ENCODE results near the gene ZNF778.
"Not testable (repeated sequence)": the region's sequence is repeated elsewhere in the genome, so short reads cannot be mapped to it uniquely, and the experiment has no call there.

Gene ZNF778

DNA sequence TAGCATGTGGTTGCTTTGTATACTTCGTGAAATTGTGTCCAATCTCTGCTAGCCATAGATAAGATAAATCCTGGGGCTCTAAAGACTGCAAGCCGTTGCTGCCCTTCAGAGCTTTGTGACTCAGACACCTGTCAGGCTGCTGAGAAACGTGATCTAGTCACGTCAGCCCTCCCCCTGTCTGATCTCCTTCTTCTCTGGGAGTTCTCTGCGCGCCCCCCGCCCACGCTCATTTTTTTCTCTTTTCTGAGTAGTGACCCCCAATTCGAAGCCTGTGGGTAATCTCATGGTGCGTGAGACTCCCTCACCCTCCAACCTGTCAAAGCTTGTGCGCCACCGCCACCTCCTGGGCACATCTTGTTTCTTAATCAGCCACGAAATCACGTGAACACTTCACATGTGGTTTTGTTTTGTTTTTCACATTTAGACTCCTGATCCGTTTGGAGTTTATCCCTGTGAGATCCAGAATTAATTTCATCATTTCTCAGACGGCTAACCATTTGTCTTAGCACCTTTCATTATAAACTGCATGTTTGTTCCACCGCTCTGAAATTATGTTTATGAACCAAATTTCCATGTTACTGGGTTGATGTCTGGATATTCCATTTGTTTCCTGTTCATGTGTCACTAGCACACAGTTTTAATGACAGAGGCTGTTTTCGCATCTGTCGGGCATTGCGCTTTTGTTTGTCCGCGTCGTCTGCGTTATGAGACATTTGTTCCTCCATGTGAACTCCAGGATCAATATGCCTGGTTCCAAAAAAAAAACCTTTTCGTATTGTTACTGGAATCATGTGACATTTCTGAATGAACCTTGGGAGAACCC is 977 bp upstream of the ZNF778 start:
- peak; percentile 58 to 69 for DNase-seq (ENCODE audit: low read depth in 2 of 2)

DNA sequence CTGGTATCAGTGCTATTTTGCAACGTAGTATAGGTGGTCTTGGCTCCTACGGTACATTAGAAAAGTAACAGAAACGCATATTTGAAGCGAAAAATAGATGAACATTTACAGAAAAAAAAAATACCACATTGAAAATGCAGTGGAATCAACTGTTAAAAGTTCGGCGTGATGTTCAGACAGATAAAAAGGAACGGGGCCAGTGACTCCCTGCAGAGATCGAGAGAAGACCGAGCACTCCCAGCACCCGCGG is 440 bp upstream of the ZNF778 start:
- DNase-seq (ENCODE audit: low read depth in 2 of 2): no peak

DNA sequence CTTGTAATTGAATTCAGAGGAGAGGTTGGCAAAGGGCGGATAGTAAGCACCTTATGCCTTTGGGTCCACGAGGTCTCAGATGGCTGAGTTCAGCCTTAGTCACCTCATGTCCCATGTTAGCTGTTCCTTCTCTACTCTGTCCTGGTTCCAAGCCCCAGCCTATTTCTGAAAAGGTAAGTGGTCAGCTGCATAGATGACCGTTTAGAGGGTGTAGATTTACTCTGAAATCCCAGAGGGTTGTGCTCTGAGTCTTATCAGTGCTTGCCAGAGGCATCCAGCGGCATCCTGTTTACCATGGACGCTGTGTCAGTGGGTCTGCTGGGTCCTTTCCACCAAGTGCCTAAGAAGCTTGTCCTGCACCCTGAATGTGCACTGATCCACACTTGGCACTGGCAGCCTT is 1.9 kb downstream of the ZNF778 start:
- no peak for DNase-seq (ENCODE audit: low read depth in 2 of 2)

DNA sequence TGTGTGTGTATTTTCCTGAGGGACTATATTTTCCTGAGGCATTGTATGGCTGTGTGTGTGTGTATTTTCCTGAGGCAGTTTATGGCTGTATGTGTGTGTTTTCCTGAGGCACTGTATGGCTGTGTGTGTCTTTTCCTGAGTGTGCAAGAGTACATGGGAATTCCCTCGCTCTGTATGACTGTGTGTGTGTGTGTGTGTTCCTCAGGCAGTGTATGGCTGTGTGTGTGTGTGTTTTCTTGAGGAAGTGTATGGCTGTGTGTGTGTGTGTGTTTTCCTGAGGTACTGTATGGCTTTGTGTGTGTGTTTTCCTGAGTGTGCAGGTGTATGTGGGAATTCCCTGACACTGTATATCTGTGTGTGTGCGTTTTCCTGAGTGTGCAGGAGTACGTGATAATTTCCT is 4.1 kb downstream of the ZNF778 start:
- no peak for DNase-seq (ENCODE audit: low read depth in 2 of 2)

DNA sequence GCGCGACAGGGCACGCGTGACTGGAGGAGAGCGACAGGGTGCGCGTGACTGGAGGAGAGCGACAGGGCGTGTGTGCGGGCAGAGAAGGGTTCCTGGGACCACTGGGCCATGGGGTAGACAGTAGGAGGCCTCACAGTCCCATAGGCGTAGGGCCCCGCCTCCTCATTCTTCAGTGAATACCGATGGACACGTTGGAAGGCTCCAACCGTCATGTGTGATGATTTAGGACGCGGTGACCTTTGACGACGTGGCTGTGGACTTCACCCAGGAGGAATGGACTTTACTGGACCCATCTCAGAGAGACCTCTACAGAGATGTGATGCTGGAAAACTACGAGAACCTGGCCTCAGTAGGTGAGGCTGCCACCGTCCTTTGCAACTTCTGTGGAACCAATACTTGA is 5.4 kb downstream of the ZNF778 start:
- DNase-seq (ENCODE audit: low read depth in 2 of 2): no peak

DNA sequence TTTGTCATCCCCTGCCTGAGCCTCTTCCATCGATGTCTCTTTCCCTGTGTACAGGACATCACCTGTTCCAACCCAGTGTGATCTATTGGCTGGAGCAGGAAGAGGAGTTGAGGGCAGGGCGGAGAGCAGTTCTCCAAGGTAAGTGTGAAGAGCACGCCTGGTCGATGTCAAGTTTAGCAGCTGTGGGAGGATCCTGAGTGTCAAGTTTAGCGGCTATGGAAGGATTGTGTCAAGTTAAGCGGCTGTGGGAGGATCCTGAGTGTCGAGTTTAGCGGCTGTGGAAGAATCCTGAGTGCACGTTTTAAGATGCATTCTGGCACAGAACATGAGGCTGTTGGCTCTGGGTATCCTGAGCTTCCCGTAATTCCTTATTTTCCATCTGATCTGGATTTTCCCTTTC is 7.2 kb downstream of the ZNF778 start:
- DNase-seq (ENCODE audit: low read depth in 2 of 2): no peak

DNA sequence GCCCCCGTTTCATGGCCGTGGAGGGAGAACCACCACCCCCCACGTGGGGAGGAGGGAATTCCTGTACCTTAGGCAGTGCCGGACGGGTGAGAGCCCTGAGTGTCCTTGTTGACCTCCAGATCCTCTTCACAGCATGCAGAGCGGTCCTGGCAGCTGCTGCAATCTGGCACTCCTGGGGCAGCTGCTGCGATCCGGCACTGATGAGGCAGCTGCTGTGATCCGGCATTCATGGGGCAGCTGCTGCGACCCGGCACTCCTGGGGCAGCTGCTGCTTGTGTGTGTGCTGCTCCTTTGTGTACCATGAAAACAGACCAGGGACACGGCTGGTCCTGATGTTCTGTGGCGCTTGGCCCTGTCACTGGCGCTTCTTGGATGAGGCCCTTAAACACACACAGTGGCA is 12.8 kb downstream of the ZNF778 start:
- no peak for DNase-seq (ENCODE audit: low read depth in 2 of 2)

DNA sequence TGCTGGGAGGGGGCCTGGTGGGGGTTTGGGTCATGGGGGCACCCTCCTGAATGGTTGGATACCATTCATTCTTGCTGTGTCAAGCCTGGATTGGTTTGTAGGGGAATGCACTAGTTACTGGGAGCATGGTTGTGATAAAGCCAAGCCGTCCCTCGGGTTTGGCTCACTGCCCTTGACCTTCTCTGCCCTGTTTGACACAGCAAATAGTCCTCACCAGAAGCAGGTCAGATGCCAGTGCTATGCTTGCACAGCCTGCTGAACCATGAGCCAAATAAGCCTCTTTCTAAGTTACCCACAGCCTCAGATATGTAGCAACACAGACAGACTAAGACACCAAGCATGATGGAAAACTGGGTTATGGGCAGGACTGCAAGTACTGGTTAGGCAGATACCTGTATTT is 14.6 kb downstream of the ZNF778 start:
- no peak for DNase-seq (ENCODE audit: low read depth in 2 of 2)

DNA sequence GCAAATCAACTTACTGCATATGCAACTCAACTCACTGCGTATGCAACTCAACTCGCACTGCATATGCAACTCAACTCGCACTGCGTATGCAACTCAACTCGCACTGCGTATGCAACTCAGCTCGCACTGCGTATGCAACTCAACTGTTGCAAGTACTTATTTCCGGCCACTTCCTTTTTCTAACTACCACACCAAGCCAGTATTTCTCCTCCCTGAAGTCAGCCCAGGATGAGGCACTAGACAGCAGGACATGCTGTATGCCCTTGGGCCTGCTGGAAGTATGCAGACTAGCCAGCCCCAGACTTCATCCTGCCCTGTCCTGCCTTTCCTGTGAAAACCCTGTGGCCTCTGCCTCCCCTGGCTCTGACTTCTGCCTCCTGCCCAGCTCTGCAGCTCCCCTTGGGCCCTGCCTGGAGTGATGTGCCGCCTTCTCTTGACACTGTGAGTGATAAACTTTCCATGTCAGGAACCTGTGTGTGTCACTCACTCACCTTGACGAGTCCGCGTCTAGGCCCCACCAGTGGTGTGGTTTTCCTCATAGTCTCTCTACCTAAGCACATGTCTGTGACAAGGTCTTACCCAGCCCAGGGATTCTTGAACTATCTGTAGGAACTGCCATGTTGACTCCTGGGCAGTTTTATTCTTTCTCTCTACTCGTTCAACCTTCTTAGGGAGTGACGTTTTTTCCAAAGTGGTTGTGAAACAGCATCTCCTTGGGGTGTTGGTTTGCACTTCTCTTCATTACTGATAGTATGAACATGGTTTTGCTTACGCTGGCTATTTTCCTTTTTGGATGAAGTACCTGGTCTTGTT is 16.4 kb downstream of the ZNF778 start:
- DNase-seq (ENCODE audit: low read depth in 2 of 2): no peak

DNA sequence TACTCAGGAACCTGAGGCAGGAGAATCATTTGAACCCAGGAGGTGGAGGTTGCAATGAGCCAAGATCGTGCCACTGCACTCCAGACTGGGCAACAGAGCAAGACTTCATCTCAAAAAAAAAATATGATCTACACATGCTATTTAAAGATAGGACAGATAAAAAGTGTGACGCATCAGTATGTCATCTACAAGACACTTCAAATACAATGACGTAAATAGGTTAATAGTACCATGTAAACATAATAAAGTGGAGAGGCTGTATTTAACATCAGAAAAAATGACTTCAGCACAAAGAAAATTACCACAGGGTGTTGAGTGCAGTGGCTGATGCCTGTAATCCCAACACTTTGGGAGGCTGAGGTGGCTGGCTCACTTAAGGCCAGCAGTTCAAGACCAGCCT is 20.2 kb downstream of the ZNF778 start:
- DNase-seq (ENCODE audit: low read depth in 2 of 2): no peak

DNA sequence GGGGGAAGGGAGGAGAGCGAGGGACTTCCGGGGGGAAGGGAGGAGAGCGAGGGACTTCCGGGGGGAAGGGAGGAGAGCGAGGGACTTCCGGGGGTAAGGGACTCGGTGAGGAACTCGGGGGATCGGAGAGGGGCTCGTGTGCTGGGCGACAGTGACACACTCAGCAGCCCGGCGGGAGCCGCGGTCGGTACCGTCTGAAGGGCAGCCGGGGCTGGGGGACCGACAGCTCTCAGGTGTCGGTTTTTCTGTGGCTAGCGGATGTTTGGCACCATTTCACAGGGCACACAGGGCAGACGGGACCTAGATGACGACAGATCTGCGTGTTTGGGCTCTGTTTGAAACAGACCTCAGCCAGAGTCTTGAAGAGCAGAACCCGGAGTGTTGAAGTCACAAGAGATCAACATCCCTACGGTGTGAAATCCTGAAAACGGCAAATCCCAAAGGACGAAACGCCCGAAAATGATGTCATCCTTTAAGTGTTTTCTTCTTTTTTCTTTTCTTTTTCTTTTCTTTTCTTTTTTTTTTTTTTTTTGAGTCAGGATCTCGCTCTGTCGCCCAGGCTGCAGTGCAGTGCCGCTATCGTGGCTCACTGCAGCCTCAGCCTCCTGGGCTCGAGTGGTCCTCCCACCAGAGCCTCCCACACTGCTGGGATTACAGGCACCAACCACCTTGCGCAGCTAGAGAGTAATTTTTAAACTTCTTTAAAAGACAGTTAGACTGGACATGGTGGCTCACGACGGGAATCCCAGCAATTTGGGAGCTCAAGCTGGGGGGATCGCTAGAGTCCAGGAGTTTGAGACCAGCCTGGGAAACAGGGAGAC is 23.9 kb downstream of the ZNF778 start:
- peak; percentile 55 to 62 for DNase-seq (ENCODE audit: low read depth in 2 of 2)

DNA sequence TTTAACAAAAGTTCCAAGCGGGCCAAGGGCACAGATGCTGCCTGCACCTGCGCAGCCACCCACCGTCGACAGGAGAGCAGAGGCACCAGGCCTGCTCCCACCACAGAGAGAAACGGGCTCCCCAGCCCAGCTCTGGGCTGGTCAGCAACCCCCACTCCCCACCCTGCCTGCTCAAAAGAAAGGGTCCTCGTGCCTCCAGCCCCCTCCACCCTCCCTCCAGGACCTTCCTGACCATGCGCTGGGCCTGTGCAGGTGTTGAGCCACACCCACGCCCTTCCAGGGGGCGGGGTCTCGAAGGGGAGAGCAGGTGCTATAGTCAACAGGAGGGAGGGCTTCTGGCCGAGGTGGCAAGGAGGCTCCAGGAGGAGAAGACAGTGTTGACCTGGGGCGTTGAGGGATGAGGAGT is 25.3 kb downstream of the ZNF778 start:
- no peak for DNase-seq (ENCODE audit: low read depth in 2 of 2)

DNA sequence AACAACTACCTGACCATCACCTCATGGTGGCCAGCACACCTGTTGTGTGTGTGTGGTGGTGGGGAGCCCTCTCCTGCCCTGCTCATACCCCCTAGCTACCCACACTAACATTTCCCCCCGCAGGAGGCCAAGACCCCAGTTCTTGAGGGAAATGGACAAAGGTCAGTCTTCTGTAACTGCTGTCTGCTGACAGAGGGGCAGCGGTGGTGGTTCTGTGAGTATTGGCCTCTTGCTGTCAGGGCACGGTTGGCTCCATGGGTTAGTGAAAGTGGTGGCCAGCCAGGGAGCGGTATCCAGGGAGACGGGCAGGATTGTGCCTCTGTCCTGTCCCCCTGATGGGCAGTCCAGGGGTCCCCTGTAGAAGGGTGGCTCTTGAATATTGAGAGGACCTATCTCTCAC is 26.2 kb downstream of the ZNF778 start:
- DNase-seq (ENCODE audit: low read depth in 2 of 2): no peak

DNA sequence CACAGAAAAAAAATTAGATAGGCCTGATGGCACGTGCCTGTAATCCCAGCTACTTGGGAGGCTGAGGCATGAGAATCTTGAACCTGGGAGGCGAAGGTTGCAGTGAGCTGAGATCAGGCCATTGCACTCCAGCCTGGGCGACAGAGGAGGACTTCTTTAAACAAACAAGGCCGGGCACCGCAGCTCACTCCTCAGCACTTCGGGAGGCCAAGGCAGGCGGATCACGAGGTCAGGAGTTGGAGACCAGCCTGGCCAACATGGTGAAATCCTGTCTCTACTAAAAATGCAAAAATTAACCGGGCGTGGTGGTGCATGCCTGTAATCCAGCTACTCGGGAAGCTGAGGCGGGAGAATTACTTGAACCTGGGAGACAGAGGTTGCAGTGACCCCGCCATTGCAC is 26.8 kb downstream of the ZNF778 start:
- DNase-seq (ENCODE audit: low read depth in 2 of 2): not testable (repeated sequence)

DNA sequence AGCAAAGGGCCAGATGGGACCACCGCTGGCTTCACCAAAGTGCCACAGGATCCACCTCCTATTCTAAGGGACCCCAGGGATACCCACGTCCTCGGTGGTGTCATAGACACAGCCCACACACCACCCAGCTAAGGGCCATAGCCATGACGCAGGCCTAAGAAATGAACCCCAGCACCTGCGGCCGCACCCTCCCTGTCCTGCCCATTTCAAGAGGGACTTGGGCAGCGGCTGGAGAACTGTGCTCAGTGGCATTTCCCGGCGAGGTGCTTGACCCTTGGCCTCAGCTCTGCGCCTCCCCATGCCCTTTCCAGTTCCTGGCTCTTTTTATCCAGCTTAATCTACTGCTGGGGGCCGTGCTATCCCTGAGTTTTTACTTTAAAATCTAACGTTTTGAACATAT is 27.3 kb downstream of the ZNF778 start:
- DNase-seq (ENCODE audit: low read depth in 2 of 2): no peak

DNA sequence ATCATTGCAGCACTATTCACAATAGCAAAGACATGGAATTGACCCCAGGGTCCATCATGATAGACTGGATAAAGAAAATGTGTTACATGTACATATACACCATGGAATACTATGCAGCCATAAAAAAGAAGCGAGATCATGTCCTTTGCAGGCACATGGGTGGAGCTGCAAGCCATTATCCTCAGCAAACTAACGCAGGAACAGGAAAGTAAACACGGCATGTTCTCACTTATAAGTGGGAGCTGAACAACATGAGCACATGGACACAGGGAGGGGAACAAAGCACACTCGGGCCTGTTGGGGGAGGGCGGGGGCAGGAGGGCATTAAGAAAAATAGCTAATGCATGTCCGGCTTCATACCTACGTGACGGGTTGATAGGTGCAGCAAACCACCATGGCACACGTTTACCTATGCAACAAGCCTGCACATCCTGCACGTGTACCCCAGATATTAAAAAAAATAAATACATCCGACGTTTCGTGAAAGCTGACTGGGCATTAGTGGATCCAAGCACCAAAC is 28.9 kb downstream of the ZNF778 start:
- DNase-seq (ENCODE audit: low read depth in 2 of 2): no peak

DNA sequence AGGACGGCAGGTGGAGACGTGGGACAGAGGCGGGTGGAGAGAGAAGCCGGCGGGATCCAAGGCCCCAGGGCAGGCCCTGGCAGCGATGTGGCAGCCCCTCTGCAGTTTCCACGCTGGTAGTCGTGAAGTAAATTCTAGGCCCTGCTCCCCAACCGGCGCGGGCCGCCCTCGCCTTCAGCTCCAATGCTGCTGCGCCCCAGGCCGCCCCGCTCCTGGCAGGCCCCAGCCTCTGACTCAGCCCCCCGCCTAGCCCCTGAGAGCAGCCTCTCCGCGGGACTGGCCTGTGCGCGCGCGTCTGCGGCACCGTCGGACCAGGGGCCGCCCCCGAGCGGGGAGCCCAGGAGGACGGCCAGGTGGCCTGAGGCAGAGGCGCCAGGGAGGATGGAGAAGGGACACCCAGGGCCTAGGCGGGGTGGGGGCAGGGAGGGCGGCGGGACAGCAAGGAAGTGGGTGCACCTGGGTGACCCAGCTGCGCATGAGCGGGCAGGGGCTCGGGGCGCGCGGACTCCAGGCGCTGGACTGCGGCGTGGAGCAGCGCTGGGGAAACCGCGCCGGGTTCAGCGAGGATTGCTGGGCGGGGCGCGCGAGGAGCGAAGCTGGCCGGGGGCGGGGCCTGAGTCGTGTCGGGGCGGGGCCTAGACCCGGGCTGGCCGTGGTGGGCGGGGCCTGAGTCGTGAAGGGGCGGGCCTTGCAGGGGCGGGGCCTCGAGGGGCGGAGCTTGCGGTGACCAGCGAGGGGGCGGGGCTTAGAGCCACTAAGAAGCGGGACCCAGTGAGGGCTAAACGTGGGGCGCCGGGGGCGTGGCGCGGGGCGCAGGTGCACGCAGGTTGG is 29.6 kb downstream of the ZNF778 start:
- DNase-seq (ENCODE audit: low read depth in 2 of 2): peak; percentile 92 to 100

DNA sequence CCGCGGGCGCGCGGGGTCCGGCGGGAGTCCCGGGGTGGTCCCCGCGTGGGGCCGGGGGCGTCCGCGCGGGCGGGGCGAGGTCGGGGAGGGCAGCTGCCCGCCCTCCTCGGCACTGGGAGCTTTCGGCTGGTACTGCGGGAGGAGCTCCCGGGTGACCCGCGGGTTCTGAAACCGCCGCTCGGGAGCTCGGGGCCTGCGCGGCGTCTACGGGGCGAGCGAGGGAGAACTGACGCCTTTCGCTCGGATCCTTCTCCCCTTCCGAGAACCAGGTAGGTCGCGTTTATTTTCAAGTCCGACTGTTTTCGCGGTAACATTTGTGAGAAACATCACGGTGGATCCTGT is 30.2 kb downstream of the ZNF778 start:
- DNase-seq (ENCODE audit: low read depth in 2 of 2): not testable (repeated sequence)

DNA sequence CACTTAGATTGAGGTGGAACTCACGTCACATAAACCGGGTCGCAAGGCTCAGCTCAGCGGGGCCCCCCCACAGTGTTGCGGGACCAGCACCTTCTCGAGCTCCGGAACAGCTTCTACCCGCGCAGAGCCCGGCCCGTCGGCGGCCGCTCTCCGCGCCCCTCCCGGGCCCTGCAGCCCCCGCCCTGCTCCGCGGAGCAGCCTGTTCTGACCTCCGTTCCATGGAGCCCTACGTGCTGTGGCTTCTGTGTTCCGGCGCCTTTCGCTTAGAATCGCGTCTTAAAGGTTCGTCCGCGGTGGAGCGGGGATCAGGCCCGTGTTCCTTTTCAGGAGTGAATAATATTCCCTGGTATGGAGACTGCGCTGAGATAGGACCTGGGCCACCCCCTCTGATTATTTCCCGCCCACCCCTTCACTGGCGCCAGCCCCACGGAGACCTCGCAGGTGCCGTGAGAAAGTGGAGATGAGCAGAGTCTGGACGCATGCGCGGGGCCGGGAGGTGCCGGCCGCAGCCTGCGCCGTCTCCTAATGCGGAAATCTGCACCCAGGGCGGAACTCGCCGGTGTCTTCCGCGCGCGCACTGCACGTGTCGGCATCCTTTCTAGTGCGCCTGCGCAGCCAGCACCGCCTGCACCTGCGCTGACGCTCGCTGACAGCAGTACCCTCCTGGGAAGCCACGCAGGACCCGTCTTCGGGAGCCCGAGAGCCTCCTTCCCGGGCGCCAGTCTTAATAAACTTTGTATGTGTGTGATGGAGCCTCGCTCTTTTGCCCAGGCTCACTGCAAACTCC is 30.9 kb downstream of the ZNF778 start:
- no peak for DNase-seq (ENCODE audit: low read depth in 2 of 2)

DNA sequence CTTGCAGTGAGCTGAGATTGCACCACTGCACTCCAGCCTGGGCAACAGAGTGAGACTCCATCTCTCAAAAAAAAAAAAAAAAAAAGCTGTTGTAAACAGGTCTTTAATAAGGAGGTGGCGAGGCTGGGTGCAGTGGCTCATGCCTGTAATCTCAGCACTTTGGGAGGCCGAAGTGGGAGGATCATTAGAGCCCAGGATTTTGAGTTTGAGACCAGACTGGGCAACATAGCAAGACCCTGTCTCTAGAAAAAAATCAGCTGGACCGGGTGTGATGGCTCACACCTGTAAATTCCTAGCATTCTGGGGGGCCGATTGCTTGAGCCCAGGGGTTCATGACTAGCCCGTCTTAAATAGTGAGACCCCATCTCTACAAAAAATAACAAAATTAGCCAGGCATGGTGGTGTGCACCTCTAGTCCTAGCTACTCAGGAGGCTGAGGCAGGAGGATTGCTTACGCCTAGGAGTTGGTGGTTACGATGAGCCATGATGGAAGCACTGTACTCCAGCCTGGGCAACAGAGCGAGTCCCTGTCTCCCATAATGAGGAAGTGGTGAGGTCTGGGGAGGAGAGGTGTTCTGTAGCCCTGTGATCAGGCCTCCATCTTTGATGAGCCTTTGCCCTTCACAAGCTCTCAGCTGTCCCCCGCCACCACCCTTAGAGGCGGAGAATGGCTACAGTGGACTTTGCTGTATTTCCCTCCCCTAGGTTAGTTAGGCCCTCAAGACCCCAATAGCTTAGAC is 36.2 kb downstream of the ZNF778 start:
- no peak for DNase-seq (ENCODE audit: low read depth in 2 of 2)

All from stimulated activated CD4-positive, alpha-beta T cell treated with anti-CD3 and anti-CD28 coated beads, Interleukin-4, amount 100 ng/mL, for 48 hours (primary cell).